ENCODE results near the gene B3GALNT2. TPM values are rescaled to one million over a fixed set of nuclear protein-coding genes. Genes with fewer than 3 reads are reported as not detected.

The B3GALNT2 gene
- total RNA-seq, 1 experiment from 2014 or later = 60.6 TPM

- BruUV-seq (replicated peaks) = no TSS peak
- Histone ChIP-seq H3F3A (ENCODE audit: insufficient read depth, low read depth) (no peaks in the 10 kb centered on the region), H4K20me1 (ENCODE audit: insufficient read depth) (no peaks in the 10 kb centered on the region), H3K27ac (no peak overlapping the region), H3K79me2 (ENCODE audit: low read depth) (no peaks in the 10 kb centered on the region), H3K4me1 (replicated peaks; ENCODE audit: insufficient read depth) (no peaks in the 10 kb centered on the region), H3K9me2 (ENCODE audit: insufficient read depth) (no peaks in the 10 kb centered on the region), H2AFZ (no peak overlapping the region), H3K4me2 (no peak overlapping the region), H3K4me3 (no peak overlapping the region), H3K27me3 (ENCODE audit: insufficient read depth, low read depth) (no peaks in the 10 kb centered on the region), H3K9me3 (ENCODE audit: insufficient read depth, low read depth) (no peaks in the 10 kb centered on the region), H3K36me3 (ENCODE audit: low read depth) (no peaks in the 10 kb centered on the region)
- DNase-seq = no peak
- ChIA-PET POLR2A (ENCODE audit: unreplicated experiment) (no interaction called here), CTCF (no interaction called here)
- no peak for TF ChIP-seq EZH2 (IDR thresholded peaks at IDR 0.05; ENCODE audit: low read depth)
- no peak for TF ChIP-seq CTCF (conservative IDR thresholded peaks at IDR 0.05)
- intact Hi-C loops (cut with micrococcal nuclease; ENCODE audit: unreplicated experiment) = no loop called here
Measured at GRCh38 chr1:235423214-235423652, 81.0 kb downstream of the B3GALNT2 start.

- no peak for DNase-seq
- Histone ChIP-seq H3K4me2 (no peak overlapping the region), H3K9me2 (ENCODE audit: insufficient read depth) (no peaks in the 10 kb centered on the region), H3K9me3 (ENCODE audit: insufficient read depth, low read depth) (no peaks in the 10 kb centered on the region), H3K27ac (no peak overlapping the region), H3K4me1 (replicated peaks; ENCODE audit: insufficient read depth) (0 out of 2 replicates have a peak, but pooled peaks cover 1% of the 10 kb centered on the region), H3K36me3 (ENCODE audit: low read depth) (no peaks in the 10 kb centered on the region), H3K4me3 (no peak overlapping the region), H4K20me1 (ENCODE audit: insufficient read depth) (no peaks in the 10 kb centered on the region), H3F3A (ENCODE audit: insufficient read depth, low read depth) (peaks cover under 1% of the 10 kb centered on the region; the same call in 1 of the 2 replicates), H3K79me2 (ENCODE audit: low read depth) (no peaks in the 10 kb centered on the region), H3K27me3 (ENCODE audit: insufficient read depth, low read depth) (no peaks in the 10 kb centered on the region), H2AFZ (no peak overlapping the region)
- intact Hi-C loops (cut with micrococcal nuclease; ENCODE audit: unreplicated experiment) = no loop called here
- ChIA-PET CTCF (interaction anchor here (0.7 kb wide), 1 partner anchor 272 kb away, joined by 9 read pairs; no protein-coding TSS in a partner anchor), POLR2A (ENCODE audit: unreplicated experiment) (no interaction called here)
- BruUV-seq (replicated peaks) = no TSS peak
- no peak for TF ChIP-seq EZH2 (IDR thresholded peaks at IDR 0.05; ENCODE audit: low read depth)
- TF ChIP-seq CTCF (conservative IDR thresholded peaks at IDR 0.05) = no peak
Measured at GRCh38 chr1:235421751-235422150, 82.5 kb downstream of the B3GALNT2 start.

- POLR2A ChIA-PET (ENCODE audit: unreplicated experiment) = no interaction called here
- peak; percentile 65 to 67 for DNase-seq
- Histone ChIP-seq H3K4me2 (no peak overlapping the region), H3K4me1 (replicated peaks; ENCODE audit: insufficient read depth) (0 out of 2 replicates have a peak, but pooled peaks cover 5% of the 10 kb centered on the region), H3K27me3 (ENCODE audit: insufficient read depth, low read depth) (no peaks in the 10 kb centered on the region), H3K4me3 (no peak overlapping the region), H2AFZ (no peak overlapping the region), H3K36me3 (ENCODE audit: low read depth) (no peaks in the 10 kb centered on the region), H3K9me3 (ENCODE audit: insufficient read depth, low read depth) (no peaks in the 10 kb centered on the region), H3K9me2 (ENCODE audit: insufficient read depth) (no peaks in the 10 kb centered on the region), H3K27ac (no peak overlapping the region), H3F3A (ENCODE audit: insufficient read depth, low read depth) (peaks cover 20% of the 10 kb centered on the region), H3K79me2 (ENCODE audit: low read depth) (no peaks in the 10 kb centered on the region), H4K20me1 (ENCODE audit: insufficient read depth) (no peaks in the 10 kb centered on the region)
- no peak for TF ChIP-seq EZH2 (IDR thresholded peaks at IDR 0.05; ENCODE audit: low read depth)
- TF ChIP-seq CTCF (conservative IDR thresholded peaks at IDR 0.05) = peak; percentile 94
- no TSS peak for BruUV-seq (replicated peaks)
- CTCF ChIA-PET = interaction anchor here (0.6 to 1.3 kb wide), 9 partner anchors 12 to 1121 kb away, joined by 3 to 8 read pairs (median 4); partner anchors contain the start of genes ARID4B, GGPS1 and TBCE
- intact Hi-C loops (cut with micrococcal nuclease; ENCODE audit: unreplicated experiment) = loop anchor here (1.0 to 5.0 kb wide), 4 partner anchors 313 to 1305 kb away; no protein-coding TSS in a partner anchor
Measured at GRCh38 chr1:235417086-235417697, 87.1 kb downstream of the B3GALNT2 start.
